Measurements from ENCODE around the gene APOL2. TPM values are rescaled to one million over a fixed set of nuclear protein-coding genes. Genes with fewer than 3 reads are reported as not detected.

Gene APOL2
- total and polyA plus RNA-seq, 10 of the 15 experiments (the other 5 are each of a cell fraction or from before 2014, with no cell fraction given) = 4.4 to 39.9 (median 25.0) TPM

GRCh38 chr22:36244522-36245391 is 5.4 kb upstream of the APOL2 start (continued):
- TF ChIP-seq ZBTB4 (CRISPR knock-in tag; IDR thresholded peaks at IDR 0.05) = no peak
- no peak for TF ChIP-seq POLR2AphosphoS2 (IDR thresholded peaks at IDR 0.05; ENCODE audit: low read depth, low read length)
- no peak for TF ChIP-seq ZZZ3 (IDR thresholded peaks at IDR 0.05; ENCODE audit: control insufficient read depth, insufficient read length, low read depth)
- TF ChIP-seq ETV6 (conservative IDR thresholded peaks at IDR 0.05 in 1 of 2, IDR thresholded peaks at IDR 0.05 in 1 of 2; ENCODE audit: borderline replicate concordance in 1 of 2, low read depth in 1 of 2) = no peak
- no peak for TF ChIP-seq SP1 (IDR thresholded peaks at IDR 0.05; ENCODE audit: low read depth, low read length)
- TF ChIP-seq JUND (IDR thresholded peaks at IDR 0.05; ENCODE audit: low read depth, low read length) = no peak
- TF ChIP-seq GABPA (IDR thresholded peaks at IDR 0.05; ENCODE audit: low read depth) = no peak

- no peak for TF ChIP-seq MTA3 (IDR thresholded peaks at IDR 0.05; ENCODE audit: borderline replicate concordance, low read length)
- no peak for TF ChIP-seq NFYA (IDR thresholded peaks at IDR 0.05; ENCODE audit: borderline replicate concordance, low read depth, low read length)
- no peak for TF ChIP-seq ZBTB40 (IDR thresholded peaks at IDR 0.05; ENCODE audit: borderline replicate concordance)
- TF ChIP-seq ZZZ3 (IDR thresholded peaks at IDR 0.05; ENCODE audit: control insufficient read depth, insufficient read length, low read depth) = no peak
- TF ChIP-seq HDAC2 (IDR thresholded peaks at IDR 0.05) = no peak
- TF ChIP-seq EZH2 (IDR thresholded peaks at IDR 0.05; ENCODE audit: borderline replicate concordance, control insufficient read depth, low read depth, low read length) = no peak
- no peak for TF ChIP-seq SREBF2 (IDR thresholded peaks at IDR 0.05; ENCODE audit: low read length)
- TF ChIP-seq ZBED1 (IDR thresholded peaks at IDR 0.05; ENCODE audit: borderline replicate concordance) = no peak
- Histone ChIP-seq H3K27ac (ENCODE audit: control insufficient read depth, insufficient read depth) (no peak overlapping the region), H3K27me3 (replicated peaks in 1 of 2; ENCODE audit: control insufficient read depth in 2 of 2, insufficient read depth in 2 of 2, low read length in 1 of 2) (no peaks in the 10 kb centered on the region), H3K9ac (ENCODE audit: control insufficient read depth, insufficient read depth, low read length) (no peak overlapping the region), H3K4me1 (ENCODE audit: control insufficient read depth, insufficient read depth, low read length) (peaks cover 5% of the 10 kb centered on the region), H3K36me3 (ENCODE audit: control insufficient read depth in 2 of 2, insufficient read depth in 2 of 2, low read length in 1 of 2) (no peaks in the 10 kb centered on the region), H3K79me2 (ENCODE audit: control insufficient read depth, insufficient read depth, low read length) (peaks cover 5% of the 10 kb centered on the region), H3K9me3 (replicated peaks; ENCODE audit: control insufficient read depth, insufficient read depth, low read length) (no peaks in the 10 kb centered on the region), H2AFZ (ENCODE audit: control insufficient read depth, low read depth, low read length) (no peak overlapping the region), H4K20me1 (ENCODE audit: control insufficient read depth, insufficient read depth) (no peaks in the 10 kb centered on the region), H3K4me3 (no peak overlapping the region), H3K4me2 (ENCODE audit: control insufficient read depth, insufficient read depth) (no peak overlapping the region)
- ChIA-PET SMC1A (ENCODE audit: uncharacterized antibody, unreplicated experiment) (interaction anchor here (1.5 to 1.7 kb wide), 3 partner anchors 9 to 81 kb away, joined by 4 to 11 read pairs (median 6); partner anchors contain the start of gene APOL1), RAD21 (ENCODE audit: unreplicated experiment) (interaction anchor here (1.4 kb wide), 1 partner anchor 49 kb away, joined by 3 read pairs; no protein-coding TSS in a partner anchor), POLR2A (interaction anchor here (1.5 kb wide), 1 partner anchor 10 kb away, joined by 9 read pairs; the partner anchor contains the start of gene APOL1), CTCF (interaction anchor here (0.9 to 1.2 kb wide), 2 partner anchors 9 to 42 kb away, joined by 3 to 4 read pairs; partner anchors contain the start of gene APOL1)
- WGBS (ENCODE audit: insufficient coverage, insufficient replicate concordance, low lambda C conversion rate, missing lambda C conversion rate) = 60% methylated on average over 5 of the region's 5 CpGs
- intact Hi-C loops (cut with micrococcal nuclease; ENCODE audit: unreplicated experiment) = no loop called here
- ATAC-seq (no peak), FAIRE-seq (no peak), DNase-seq (ENCODE audit: low read depth, low spot score) (no peak)
- in situ Hi-C loops (cut with MboI) = no loop called here
- no TSS peak for BruUV-seq (replicated peaks)
Measured at GRCh38 chr22:36243986-36244385, 4.7 kb upstream of the APOL2 start.
